Measurements from ENCODE around the gene TRPT1.

The TRPT1 gene

DNA sequence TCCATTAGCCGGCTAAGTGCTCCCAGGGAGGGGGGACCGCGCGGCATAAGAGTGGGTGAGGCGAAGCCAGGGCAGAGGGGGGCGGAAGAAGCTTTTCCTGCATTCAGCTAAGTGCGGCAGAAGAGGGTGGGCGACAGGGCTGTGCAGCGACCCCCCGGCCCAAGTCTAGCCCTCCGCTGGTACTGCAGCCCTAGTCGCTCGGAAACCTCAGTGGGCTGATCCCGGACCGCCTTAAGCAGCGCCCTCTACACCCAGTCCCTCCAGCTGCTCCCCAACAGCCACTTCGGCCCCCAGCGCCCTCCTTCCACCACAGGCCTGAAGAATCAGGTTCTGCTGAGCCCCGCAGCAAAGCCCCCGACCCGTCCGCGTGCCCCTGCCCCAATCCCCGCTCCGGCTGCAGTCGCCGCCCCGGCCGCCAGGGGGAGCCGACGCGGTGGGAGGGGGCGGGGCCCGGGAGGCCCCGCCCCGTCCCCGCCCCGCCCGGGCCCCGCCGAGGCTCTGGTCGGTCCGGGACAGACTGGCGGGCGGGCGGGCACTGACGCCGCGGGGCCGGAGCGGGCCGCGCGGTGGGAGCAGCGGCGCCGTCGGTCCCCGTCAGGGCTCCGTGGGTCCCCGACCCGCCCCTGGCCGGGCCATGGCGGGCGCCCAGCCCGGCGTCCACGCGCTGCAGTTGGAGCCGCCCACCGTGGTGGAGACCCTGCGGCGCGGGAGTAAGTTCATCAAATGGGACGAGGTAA lies 25.2 kb upstream of the TRPT1 start, which contains the start of gene PLCB3:
Gene PLCB3 (plus strand): TSS at position 515 of the 737 bp plus-strand sequence. CDS start 120 bp downstream, at position 635.
- Mint-ChIP-seq H3K9me3 (no peaks in the 10 kb centered on the region), H3K27ac (no peak within 1 kb of the TSS), H3K27me3 (ENCODE audit: low read depth, poor library complexity) (peaks cover 3% of the 10 kb centered on the region)

DNA sequence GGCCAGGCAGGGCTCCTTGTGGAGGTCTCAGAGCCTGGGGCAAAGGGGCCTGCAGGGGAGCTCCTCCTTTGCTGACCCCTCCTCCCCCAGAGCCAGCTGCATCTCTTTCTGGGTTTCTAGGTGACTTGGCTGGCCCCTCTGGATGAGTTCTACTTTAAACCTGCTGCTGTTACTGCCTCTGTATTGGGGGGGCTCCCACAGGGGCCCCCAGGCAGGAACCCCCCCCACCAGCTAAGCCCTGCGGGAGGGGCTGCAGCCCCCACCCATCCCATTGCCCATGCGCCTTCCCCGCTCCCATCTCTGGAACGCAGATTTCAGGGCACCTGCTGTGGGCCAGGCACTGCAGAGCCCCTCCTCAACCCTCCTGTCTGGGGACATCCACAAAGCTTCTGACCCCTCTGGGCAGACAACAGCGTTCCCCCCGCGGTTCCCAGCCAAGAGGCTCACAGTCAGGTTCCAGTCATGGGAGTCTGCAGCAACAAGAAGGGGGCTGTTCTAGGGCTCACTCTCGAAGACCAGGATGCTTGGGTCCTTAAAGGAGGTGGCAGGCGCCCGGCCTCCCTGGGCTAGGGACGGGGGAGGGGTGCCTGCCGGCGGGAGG lies 24.5 kb upstream of the TRPT1 start:
- no peak for DNase-seq
- Mint-ChIP-seq H3K27me3 (ENCODE audit: low read depth, poor library complexity) (peaks cover 3% of the 10 kb centered on the region), H3K9me3 (no peaks in the 10 kb centered on the region), H3K4me3 (peak overlapping the region; percentile 80), H3K4me1 (peaks cover 49% of the 10 kb centered on the region), H3K36me3 (ENCODE audit: low read depth) (no peaks in the 10 kb centered on the region), H3K27ac (no peak overlapping the region)
- TF ChIP-seq, protein P1, sequence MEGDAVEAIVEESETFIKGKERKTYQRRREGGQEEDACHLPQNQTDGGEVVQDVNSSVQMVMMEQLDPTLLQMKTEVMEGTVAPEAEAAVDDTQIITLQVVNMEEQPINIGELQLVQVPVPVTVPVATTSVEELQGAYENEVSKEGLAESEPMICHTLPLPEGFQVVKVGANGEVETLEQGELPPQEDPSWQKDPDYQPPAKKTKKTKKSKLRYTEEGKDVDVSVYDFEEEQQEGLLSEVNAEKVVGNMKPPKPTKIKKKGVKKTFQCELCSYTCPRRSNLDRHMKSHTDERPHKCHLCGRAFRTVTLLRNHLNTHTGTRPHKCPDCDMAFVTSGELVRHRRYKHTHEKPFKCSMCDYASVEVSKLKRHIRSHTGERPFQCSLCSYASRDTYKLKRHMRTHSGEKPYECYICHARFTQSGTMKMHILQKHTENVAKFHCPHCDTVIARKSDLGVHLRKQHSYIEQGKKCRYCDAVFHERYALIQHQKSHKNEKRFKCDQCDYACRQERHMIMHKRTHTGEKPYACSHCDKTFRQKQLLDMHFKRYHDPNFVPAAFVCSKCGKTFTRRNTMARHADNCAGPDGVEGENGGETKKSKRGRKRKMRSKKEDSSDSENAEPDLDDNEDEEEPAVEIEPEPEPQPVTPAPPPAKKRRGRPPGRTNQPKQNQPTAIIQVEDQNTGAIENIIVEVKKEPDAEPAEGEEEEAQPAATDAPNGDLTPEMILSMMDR (IDR thresholded peaks at IDR 0.05), result no peak

More for the DNA sequence above, 25.2 kb upstream of the TRPT1 start, which contains the start of gene PLCB3:
- peak; percentile 79 for DNase-seq
- no peaks in the 10 kb centered on the region for H3K36me3 Mint-ChIP-seq (ENCODE audit: low read depth)
- H3K4me1 Mint-ChIP-seq, result peaks cover 49% of the 10 kb centered on the region
- H3K4me3 Mint-ChIP-seq, result peak within 1 kb of the TSS; percentile 92
- TF ChIP-seq, protein P1 (IDR thresholded peaks at IDR 0.05), result peak; percentile 47

DNA sequence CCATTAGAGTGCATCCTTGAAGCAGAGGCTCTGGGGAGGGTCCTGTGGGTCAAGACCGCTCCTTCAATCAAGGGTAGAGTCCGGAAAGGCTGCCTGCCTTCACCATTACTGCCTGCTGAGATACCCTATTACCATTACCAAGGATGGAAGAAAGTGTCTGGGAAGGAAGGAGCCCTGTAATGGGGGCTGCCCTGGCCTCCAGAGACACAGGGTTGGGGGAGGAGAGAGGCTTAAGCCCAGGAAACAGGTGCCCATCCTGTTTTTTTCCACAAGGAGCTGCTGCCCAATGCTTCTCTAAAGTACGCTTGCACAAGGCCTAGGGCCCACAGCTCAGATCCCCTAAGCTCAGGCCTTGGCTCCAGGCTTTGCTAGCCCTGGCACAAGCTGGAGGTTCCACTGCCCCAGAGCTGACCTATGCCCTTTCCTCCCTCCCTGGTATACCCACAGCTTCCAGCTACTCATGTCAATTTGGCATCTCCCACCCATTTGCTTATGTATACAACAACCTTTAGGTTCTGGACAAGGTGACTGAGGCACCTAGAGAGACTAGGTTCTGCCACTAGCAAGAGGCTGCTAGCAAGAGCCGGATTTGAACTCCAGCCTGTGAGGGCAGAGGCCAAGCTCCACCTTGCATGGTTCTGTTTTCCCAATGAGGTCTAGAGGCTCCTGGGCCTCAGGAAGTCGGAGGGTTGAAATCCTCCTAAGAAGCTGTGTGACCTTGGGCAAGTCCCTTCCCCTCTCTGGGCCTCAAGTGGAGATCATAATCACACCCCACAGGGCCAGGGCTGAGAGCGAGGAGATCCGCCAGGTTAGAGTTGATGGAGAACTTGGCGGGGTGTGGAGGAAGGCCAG lies 23.8 kb upstream of the TRPT1 start:
- Mint-ChIP-seq H3K27ac (no peak overlapping the region), H3K4me1 (peaks cover 45% of the 10 kb centered on the region), H3K36me3 (ENCODE audit: low read depth) (no peaks in the 10 kb centered on the region), H3K27me3 (ENCODE audit: low read depth, poor library complexity) (peaks cover 3% of the 10 kb centered on the region), H3K9me3 (no peaks in the 10 kb centered on the region), H3K4me3 (peak overlapping the region; percentile 34)
- TF ChIP-seq, protein P1 (IDR thresholded peaks at IDR 0.05), result no peak
- DNase-seq, result no peak

DNA sequence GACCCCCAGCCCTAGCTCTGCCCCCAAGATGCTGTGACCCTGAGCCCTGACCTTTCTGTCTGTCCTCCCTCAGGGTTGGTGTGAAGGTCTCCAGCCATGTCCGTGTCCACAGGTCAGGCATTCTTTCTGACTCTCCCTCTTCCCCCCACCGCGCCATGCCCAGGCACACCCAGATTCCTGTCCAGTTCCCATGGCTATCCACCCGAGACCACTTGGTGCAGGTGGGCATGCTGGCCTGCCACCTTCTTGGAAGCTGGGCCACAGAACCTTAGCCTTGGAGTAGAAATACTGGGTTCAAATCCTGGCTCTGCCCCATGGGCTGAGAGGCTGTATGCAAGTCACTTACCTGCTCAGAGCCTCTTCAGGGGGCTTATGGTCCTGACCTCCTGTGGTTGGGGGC lies 23.1 kb upstream of the TRPT1 start:
- Mint-ChIP-seq H3K27me3 (ENCODE audit: low read depth, poor library complexity) (peaks cover 3% of the 10 kb centered on the region), H3K4me1 (peaks cover 47% of the 10 kb centered on the region), H3K36me3 (ENCODE audit: low read depth) (no peaks in the 10 kb centered on the region), H3K9me3 (no peaks in the 10 kb centered on the region), H3K4me3 (no peak overlapping the region), H3K27ac (no peak overlapping the region)
- DNase-seq, result no peak
- TF ChIP-seq, protein P1 (IDR thresholded peaks at IDR 0.05), result no peak

DNA sequence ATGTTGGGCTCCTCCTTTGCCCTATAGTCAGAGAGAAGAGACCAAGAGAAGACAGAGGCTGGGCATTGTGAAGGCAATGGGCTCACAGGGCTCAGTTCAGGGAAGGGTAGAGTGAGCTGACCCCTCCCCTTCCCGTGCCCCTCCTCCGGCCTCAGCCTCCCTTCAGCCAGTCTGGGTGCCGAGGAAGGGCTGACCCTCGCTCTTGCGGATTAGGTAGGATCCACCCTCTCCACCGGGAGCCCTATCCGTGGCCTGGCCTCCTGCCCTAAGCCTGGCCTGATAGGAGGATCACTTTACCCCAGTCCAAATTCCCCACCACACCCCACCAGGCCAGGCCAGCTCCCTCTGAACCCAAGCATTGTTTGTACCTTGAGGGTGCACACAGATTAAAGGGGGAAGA lies 22.6 kb upstream of the TRPT1 start:
- Mint-ChIP-seq H3K9me3 (no peaks in the 10 kb centered on the region), H3K4me1 (peaks cover 47% of the 10 kb centered on the region), H3K4me3 (peak overlapping the region; percentile 79), H3K27ac (no peak overlapping the region), H3K27me3 (ENCODE audit: low read depth, poor library complexity) (peaks cover 3% of the 10 kb centered on the region), H3K36me3 (ENCODE audit: low read depth) (no peaks in the 10 kb centered on the region)
- TF ChIP-seq, protein P1 (IDR thresholded peaks at IDR 0.05), result no peak
- DNase-seq, result no peak
